Hepatocyte (in vitro differentiated cells): ENCODE data around the gene RIOK3. TPM values are rescaled to one million over a fixed set of nuclear protein-coding genes. Genes with fewer than 3 reads are reported as not detected.

Source experiments
- DNase-seq: peaks from one replicate; pipeline ENCODE4 v3.0.0-alpha.2; 2016; ENCODE audit warnings: low spot score
- H2AFZ ChIP-seq: fragments of 200-600 bp; sonication (generic); 2 replicates; pipeline ENCODE4 v1.6.0; 2016; ENCODE audit warnings: antibody characterized with exemption, mild to moderate bottlenecking
- H3K27ac ChIP-seq: fragments of 200-600 bp; sonication (generic); 2 replicates; pipeline ENCODE4 v1.5.1; 2016; ENCODE audit warnings: mild to moderate bottlenecking
- H3K27me3 ChIP-seq: fragments of 200-600 bp; sonication (generic); 2 replicates; pipeline ENCODE4 v1.6.1; 2016
- H3K36me3 ChIP-seq: fragments of 200-600 bp; sonication (generic); replicated peaks from 2 replicates; pipeline ENCODE4 v1.5.1; 2016; ENCODE audit warnings: low read depth; ENCODE audit not compliant: insufficient read depth
- H3K4me1 ChIP-seq: fragments of 200-600 bp; sonication (generic); 2 replicates; pipeline ENCODE4 v1.5.1; 2016; ENCODE audit warnings: mild to moderate bottlenecking, moderate library complexity; ENCODE audit not compliant: insufficient read depth
- H3K4me2 ChIP-seq: fragments of 200-600 bp; sonication (generic); 2 replicates; pipeline ENCODE4 v1.6.0; 2016
- H3K4me3 ChIP-seq: fragments of 200-600 bp; sonication (generic); 2 replicates; pipeline ENCODE4 v1.5.1; 2016; ENCODE audit warnings: mild to moderate bottlenecking
- H3K79me2 ChIP-seq: fragments of 200-600 bp; sonication (generic); 2 replicates; pipeline ENCODE4 v1.6.0; 2017; ENCODE audit warnings: mild to moderate bottlenecking
- H3K9me2 ChIP-seq: fragments of 200-600 bp; sonication (generic); replicated peaks from 2 replicates; pipeline ENCODE4 v1.6.0; 2017; ENCODE audit warnings: mild to moderate bottlenecking; ENCODE audit not compliant: insufficient read depth
- H3K9me3 ChIP-seq: fragments of 200-600 bp; sonication (generic); 2 replicates; pipeline ENCODE4 v1.5.1; 2016; ENCODE audit warnings: low read depth, mild to moderate bottlenecking
- H4K20me1 ChIP-seq: fragments of 200-600 bp; sonication (generic); 2 replicates; pipeline ENCODE4 v1.6.0; 2016; ENCODE audit warnings: mild to moderate bottlenecking; ENCODE audit not compliant: insufficient read depth, poor library complexity, severe bottlenecking
- EZH2 ChIP-seq: fragments of 200-600 bp; sonication (generic); IDR thresholded peaks from 2 replicates; pipeline ENCODE4 v1.6.1; 2016; ENCODE audit warnings: antibody characterized with exemption, mild to moderate bottlenecking, borderline replicate concordance
- EZH2phosphoT487 ChIP-seq: fragments of 200-600 bp; sonication (generic); IDR thresholded peaks from one replicate; pipeline ENCODE4 v1.6.1; 2018; ENCODE audit warnings: antibody characterized with exemption, mild to moderate bottlenecking, low read depth, moderate library complexity; ENCODE audit not compliant: unreplicated experiment, severe bottlenecking
- whole genome bisulfite sequencing: methylation state at CpG from one replicate; pipeline ENCODE4 v1.1.6; 2016; ENCODE audit warnings: low lambda C conversion rate; ENCODE audit errors: missing lambda C conversion rate; 5-methylcytosine and 5-hydroxymethylcytosine counted together
- polyA plus RNA-seq: library from polyadenylated mRNA; unstranded; fragments of >200 nt; fragmentation: Nextera tagmentation; extraction: Ambion mirVana; gene quantifications from 2 replicates; pipeline ENCODE4 v1.2.1, GENCODE V29; 2016
- total RNA-seq: library from RNA; depleted of rRNA; stranded (reverse); fragments of >200 nt; gene quantifications from 2 replicates; pipeline ENCODE4 v1.2.3, GENCODE V29; 2014
- TF ChIP-seq, protein P1 (sequence below): fragments of 200-600 bp; sonication (generic); IDR thresholded peaks from 2 replicates; pipeline ENCODE4 v1.5.1; 2016; ENCODE audit warnings: antibody characterized with exemption, mild to moderate bottlenecking; ENCODE audit not compliant: poor library complexity

RIOK3 gene
- total and polyA plus RNA-seq, 2 experiments from 2014 or later: 53.9 to 95.2 TPM

DNA sequence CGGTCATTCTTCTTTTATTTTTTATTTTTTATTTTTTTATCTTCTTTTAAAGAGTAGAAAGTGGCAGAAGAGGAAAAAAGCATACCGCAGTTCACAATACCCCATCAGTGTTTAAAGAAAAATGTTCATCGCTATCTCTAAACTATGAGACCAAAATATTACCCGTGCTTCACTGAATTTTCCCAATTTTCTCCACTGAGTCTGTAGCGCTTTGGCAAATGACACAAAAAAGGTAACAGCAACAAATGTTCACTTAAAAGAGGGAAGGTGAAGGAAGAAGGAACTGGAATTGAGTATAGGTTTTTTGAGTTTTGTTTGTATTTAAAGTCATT, 15.1 kb upstream of the RIOK3 start:
- Histone ChIP-seq H4K20me1 (no peaks in the 10 kb centered on the region), H3K4me1 (no peaks in the 10 kb centered on the region), H3K36me3 (no peaks in the 10 kb centered on the region), H3K9me3 (no peaks in the 10 kb centered on the region), H2AFZ (peak overlapping the region; percentile 60), H3K9me2 (no peaks in the 10 kb centered on the region), H3K27me3 (no peaks in the 10 kb centered on the region), H3K79me2 (peaks cover 3% of the 10 kb centered on the region), H3K4me2 (peak overlapping the region; percentile 90), H3K27ac (no peak overlapping the region), H3K4me3 (peak overlapping the region; percentile 10)
- TF ChIP-seq EZH2 (no peak), EZH2phosphoT487 (no peak)
- TF ChIP-seq, protein P1, sequence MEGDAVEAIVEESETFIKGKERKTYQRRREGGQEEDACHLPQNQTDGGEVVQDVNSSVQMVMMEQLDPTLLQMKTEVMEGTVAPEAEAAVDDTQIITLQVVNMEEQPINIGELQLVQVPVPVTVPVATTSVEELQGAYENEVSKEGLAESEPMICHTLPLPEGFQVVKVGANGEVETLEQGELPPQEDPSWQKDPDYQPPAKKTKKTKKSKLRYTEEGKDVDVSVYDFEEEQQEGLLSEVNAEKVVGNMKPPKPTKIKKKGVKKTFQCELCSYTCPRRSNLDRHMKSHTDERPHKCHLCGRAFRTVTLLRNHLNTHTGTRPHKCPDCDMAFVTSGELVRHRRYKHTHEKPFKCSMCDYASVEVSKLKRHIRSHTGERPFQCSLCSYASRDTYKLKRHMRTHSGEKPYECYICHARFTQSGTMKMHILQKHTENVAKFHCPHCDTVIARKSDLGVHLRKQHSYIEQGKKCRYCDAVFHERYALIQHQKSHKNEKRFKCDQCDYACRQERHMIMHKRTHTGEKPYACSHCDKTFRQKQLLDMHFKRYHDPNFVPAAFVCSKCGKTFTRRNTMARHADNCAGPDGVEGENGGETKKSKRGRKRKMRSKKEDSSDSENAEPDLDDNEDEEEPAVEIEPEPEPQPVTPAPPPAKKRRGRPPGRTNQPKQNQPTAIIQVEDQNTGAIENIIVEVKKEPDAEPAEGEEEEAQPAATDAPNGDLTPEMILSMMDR: no peak
- DNase-seq: no peak
- WGBS: 45% methylated on average over 5 of the region's 5 CpGs

DNA sequence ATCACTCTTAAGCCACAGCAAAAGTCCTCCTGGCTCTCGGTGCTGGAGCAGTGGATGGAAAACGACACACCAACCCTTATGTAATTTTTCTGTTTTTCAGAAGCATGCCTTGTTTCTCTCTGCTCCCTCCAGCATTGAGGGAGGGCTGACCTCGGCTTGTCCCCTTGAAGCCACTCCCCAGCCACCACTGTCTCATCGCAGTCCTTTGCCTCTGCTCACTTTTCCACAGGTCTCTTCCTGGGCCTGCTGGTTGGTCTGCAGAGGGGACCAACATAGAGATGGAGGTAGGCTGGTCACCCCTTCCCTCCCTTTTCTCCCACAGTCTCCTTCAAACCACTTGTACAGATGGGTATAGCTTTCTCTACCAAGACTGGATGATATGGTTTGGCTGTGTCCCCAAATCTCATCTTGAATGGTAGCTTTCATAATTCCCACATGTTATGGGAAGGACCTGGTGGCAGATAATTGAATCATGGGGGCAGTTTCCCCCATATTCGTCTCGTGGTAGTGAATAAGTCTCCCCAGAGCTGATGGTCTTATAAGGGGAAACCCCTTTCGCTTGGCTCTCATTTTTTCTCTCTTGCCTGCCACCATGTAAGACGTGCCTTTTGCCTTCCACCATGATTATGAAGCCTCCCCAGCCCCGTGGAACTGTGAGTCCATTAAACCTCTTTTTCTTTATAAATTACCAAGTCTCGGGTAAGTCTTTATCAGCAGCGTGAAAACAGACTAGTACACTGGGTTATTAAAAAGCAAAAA, 14.3 kb upstream of the RIOK3 start:
- Histone ChIP-seq H3K27ac (no peak overlapping the region), H3K4me2 (no peak overlapping the region), H4K20me1 (no peaks in the 10 kb centered on the region), H3K79me2 (peaks cover 3% of the 10 kb centered on the region), H3K36me3 (no peaks in the 10 kb centered on the region), H3K9me3 (no peaks in the 10 kb centered on the region), H3K4me3 (no peak overlapping the region), H3K27me3 (no peaks in the 10 kb centered on the region), H2AFZ (peak overlapping the region; percentile 60), H3K9me2 (no peaks in the 10 kb centered on the region), H3K4me1 (no peaks in the 10 kb centered on the region)
- TF ChIP-seq EZH2 (no peak), EZH2phosphoT487 (no peak)
- TF ChIP-seq, protein P1: no peak
- WGBS: 92% methylated on average over 11 of the region's 11 CpGs
- no peak for DNase-seq

DNA sequence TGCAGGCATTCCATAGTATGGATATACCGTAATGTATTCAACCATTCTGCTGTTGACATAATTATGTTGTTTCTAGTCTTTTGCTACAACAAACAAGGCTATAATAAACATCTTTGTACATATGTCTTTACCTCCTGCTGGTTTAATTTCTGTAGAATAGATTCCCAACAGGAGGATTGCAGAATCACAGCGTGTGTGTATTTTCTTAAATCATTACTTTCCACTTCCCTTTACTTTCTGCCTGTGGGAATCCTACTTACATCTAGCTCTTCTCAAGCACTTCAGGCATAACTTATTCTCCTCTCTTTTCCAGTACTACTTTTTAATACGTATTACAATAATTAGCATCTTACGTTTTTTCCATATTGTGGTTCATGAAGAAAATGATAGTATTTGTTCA, 13.0 kb upstream of the RIOK3 start:
- WGBS: 88% methylated on average over 4 of the region's 4 CpGs
- no peak for DNase-seq
- Histone ChIP-seq H3K9me2 (no peaks in the 10 kb centered on the region), H2AFZ (no peak overlapping the region), H3K36me3 (no peaks in the 10 kb centered on the region), H4K20me1 (no peaks in the 10 kb centered on the region), H3K27ac (no peak overlapping the region), H3K4me1 (no peaks in the 10 kb centered on the region), H3K4me2 (no peak overlapping the region), H3K79me2 (peaks cover 3% of the 10 kb centered on the region), H3K4me3 (no peak overlapping the region), H3K27me3 (no peaks in the 10 kb centered on the region), H3K9me3 (no peaks in the 10 kb centered on the region)
- TF ChIP-seq, protein P1: no peak
